ENCODE results near the gene RPS6KA1. TPM values are rescaled to one million over a fixed set of nuclear protein-coding genes. Genes with fewer than 3 reads are reported as not detected.

The RPS6KA1 gene
- polyA plus RNA-seq, 1 donor, result 22.1 TPM

DNA sequence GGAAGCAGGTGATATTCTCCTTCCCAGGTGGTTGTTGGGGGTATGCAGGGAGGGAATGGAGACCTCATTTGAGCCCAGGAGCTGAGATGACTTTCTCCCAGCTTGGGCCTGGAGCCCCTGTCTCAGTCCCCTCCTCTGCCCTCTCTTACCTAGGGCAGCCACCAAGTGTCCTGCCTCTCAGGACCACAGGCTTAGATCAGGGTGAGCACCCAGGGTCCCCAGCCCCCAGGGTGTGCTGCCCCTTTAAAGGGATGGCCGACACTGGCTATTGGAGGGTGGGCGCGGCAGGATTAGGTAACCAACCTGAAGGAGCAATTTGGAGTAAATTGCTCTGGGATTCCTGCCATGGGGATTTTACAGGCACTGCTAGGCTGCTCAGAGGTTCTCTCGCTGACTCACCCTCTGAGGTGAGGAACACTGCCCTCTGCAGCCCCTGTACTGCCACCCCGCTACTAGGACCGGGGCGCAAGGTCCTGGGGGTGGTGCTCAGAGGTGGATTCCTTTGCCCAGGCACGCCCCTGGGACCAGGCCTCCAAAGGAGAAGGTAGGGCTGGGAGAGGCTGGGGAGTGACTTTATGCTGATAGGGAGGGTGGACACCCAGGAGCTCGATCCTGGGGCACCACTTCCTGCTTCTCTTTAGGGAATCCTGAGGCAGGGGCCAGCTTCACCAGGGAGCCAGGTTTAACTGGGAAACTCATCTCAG lies 1.5 kb downstream of the RPS6KA1 start:
- peak; percentile 41 for DNase-seq

DNA sequence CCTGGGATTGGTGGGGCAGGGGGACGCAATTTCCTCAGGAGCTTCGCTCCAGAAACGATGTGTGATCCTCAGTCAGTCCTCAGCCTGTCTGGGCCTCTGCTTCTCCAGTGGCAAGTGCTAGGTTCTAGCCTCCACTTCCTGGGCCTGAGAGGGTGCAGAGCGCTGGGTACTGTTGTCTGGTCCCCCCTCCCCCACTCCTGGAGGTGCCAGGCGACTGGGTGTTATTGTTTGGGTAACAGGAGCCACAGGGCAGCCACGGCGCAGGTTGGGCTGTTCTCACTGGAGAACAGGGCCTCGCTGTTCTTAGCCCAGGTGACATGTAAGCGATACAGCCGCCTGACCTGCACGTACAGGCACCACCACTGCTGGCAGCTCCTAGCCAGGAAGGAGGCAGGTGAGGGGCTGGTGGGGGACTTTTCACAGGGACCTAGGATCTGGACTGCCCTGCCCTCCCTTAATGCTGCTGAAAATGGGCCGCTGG lies 2.1 kb downstream of the RPS6KA1 start:
- DNase-seq, result no peak

- no peak for DNase-seq
Measured at GRCh38 chr1:26533951-26534509, 4.5 kb downstream of the RPS6KA1 start.

GRCh38 chr1:26535201-26535600 lies 5.6 kb downstream of the RPS6KA1 start:
- no peak for DNase-seq

GRCh38 chr1:26536081-26536480 lies 6.5 kb downstream of the RPS6KA1 start:
- no peak for DNase-seq

DNA sequence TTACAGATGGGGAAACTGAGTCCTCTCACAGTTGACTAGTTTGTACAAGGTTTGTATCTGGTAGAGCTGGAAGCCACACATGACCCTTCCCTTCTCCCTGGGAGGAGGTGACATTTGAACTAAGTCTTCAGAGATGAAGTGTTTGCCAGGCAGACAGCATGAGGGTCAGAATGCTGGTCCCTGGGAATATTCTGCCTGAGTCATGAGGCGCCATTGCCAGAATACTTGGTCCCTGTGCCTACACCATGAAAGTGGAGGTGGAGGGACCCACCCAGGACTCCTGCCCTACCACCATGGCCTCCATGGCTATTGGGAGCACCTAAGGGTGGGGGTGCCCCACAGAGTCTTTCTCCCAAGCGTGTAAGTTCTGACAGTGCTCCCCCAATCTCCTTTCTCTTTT lies 7.0 kb downstream of the RPS6KA1 start:
- DNase-seq, result no peak

DNA sequence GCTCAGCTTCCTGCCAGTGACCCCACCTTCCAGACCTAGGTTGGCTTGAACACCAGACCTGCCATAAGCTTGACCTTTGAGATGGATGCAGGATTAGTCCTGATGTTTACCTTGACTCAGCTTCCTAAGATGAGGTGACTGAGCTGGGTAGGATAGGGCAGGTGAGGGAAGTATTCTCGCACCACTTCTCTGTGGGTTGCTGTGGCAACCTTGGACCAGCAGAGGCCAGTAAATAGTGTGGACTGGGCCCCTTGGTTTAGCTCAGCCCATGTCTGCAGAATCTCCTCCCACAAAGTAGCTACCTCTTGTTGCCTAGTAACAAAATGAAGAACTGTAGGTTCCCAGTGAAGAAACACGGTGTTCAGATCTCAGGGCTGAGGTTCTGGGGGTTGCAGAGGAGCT lies 8.4 kb downstream of the RPS6KA1 start:
- DNase-seq, result no peak

DNA sequence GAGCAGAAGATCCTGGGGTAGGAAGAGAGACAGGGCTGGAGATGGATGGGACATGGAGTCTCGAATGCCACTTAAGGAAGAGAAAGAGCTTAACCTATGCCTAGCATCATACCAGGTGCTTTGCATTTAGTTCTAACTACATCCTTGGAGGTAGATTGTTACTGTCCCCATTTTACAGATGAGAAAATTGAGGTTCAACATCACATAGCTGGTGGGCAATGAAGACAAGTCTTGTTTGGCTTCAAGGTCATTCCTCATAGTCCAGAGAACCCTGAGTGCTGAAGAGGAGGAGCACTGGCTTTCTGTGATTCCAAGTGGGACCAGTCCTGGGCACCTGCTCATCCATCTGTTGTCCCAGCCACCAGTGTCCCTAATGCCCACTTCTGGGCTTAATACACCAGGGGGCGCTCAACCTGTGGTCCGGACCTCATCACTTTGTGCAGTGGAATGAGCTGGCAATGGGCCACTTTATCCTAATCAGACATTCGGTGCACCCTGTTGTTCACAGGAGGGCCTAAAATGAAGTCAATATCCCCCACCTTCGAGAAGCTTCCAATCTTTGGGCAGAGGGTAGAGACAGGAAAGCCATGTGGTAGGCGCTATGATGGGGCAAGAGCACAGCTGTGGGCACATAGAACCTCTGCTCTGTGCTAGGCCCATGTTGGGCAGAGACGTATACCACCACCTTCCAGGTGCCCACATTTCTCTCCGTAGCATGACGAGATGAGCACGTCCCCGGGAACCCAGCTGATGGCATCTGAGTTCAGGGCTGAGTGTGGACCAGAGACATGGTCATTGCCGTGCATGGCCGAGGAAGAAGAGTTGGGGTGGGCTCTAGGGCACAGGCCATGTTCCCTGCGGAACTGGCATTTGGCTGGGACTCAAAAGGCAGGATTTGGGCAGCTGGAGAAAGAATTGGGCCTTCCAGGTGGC lies 9.2 kb downstream of the RPS6KA1 start:
- no peak for DNase-seq

DNA sequence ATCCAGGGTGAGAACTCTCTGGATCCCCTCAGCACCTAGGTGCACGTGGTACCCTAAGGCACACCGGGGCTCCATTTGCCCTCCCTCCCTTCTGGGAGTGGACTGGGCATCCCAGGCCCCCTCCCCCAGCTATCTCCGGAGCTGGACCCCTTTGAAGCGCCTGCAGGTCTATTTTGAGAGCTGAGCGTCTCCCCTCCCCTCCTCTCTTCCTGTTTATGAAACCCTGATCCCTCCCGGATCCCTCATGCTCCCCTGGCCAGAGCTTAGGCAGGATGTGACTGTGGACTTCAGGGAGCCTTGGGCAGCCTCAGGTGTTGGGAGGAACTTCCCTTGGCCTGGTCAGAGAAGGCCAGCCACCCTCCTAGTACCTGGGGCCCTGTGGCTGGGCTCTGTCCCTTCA lies 10.2 kb downstream of the RPS6KA1 start:
- no peak for DNase-seq

GRCh38 chr1:26540351-26540750 lies 10.8 kb downstream of the RPS6KA1 start:
- DNase-seq, result no peak

GRCh38 chr1:26541431-26541815 lies 11.9 kb downstream of the RPS6KA1 start:
- DNase-seq, result no peak

- DNase-seq, result peak; percentile 42
Measured at GRCh38 chr1:26541816-26542711, 12.5 kb downstream of the RPS6KA1 start.

DNA sequence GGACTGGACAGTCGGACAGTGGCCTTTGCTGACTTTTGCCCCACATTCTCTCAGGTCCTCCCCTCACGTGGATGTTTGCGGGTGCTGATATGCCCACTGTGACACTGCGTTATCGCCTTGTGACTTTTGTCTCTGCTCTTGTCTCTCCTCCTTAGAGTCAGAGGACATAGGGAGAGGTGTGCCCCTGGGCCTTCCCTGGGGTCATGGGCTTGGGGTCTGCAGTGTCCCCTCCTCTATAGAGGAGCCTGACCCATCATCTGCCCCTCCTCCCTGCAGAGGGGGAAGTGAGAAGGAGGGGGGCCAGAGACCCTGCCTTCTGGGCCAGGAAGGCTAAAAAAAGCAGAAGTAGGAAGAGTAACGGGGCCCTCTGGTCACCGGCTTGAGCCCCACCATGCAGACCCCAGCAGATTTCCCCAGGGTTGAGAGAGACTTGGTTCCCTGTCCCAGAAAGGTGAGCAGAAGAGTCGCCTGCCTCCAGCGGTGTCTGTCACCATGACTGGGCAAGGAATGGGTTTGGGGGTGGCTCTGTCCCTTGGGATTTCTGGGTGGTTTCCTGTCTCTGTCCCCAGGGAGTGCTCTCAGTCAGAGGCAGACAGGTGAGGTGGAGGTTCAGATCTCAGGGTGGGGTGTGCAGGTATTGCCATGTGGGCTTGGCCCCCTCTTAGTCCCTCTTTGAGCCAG lies 13.3 kb downstream of the RPS6KA1 start:
- DNase-seq, result no peak

GRCh38 chr1:26543462-26543861 lies 13.9 kb downstream of the RPS6KA1 start:
- DNase-seq, result no peak

DNA sequence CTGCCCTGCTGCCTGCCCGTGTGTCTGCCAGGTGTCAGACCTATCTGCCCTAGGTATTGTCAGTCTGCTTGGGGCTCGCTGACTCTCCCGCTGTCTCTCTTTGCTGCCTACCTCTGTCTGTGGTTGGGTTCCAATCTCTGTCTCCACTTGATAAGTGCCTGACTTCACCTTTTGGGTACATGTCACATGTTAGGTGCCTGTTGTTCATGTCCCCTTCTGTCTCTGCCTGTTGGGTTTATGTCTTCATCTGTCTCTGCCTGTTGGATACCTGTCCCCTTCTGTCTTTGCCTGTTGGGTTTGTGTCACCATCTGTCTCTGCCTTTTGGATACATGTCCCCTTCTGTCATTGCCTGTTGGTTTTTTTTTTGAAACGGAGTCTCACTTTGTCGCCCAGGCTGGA lies 14.6 kb downstream of the RPS6KA1 start:
- no peak for DNase-seq

- DNase-seq, result no peak
Measured at GRCh38 chr1:26545969-26546323, 16.4 kb downstream of the RPS6KA1 start.

DNA sequence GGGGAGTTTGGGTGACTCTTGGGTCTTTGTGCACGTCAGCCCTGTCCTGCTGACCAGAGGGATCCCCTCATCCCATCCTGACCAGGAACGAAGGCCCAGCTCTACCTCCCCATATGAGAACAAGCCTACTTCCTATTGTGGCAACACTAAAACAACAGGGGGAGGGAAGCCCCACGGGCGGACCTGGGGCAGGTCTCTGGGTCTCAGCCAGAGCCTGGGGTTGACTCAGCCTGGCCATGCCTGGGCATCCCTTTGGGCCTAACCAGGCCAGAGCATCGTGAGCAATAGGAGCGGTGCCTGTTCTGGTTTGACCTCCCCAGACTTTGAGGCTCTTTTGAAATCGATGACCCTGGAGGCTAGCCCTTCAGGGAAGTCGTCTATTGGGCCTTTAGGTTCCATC lies 16.8 kb downstream of the RPS6KA1 start:
- DNase-seq, result no peak

GRCh38 chr1:26546819-26547218 lies 17.3 kb downstream of the RPS6KA1 start:
- DNase-seq, result no peak

- DNase-seq, result no peak
Measured at GRCh38 chr1:26548841-26549240, 19.3 kb downstream of the RPS6KA1 start.

- no peak for DNase-seq
Measured at GRCh38 chr1:26550946-26551345, 21.4 kb downstream of the RPS6KA1 start.

- no peak for DNase-seq
Measured at GRCh38 chr1:26552720-26553119, 23.2 kb downstream of the RPS6KA1 start.
